ENCODE results near the gene PRR5.

- no peak for TF ChIP-seq REST (IDR thresholded peaks at IDR 0.05; ENCODE audit: insufficient read depth in 1 of 2, low read depth in 2 of 2, low read length in 2 of 2)
- no peak for TF ChIP-seq SIN3A (IDR thresholded peaks at IDR 0.05; ENCODE audit: borderline replicate concordance, insufficient read depth, low read length)
These were observed 38.6 kb upstream of the PRR5 start for GRCh38 chr22:44663256-44663999.
